Measurements from ENCODE around the gene BPTF. TPM values are rescaled to one million over a fixed set of nuclear protein-coding genes. Genes with fewer than 3 reads are reported as not detected.
"Not testable (repeated sequence)": the region's sequence is repeated elsewhere in the genome, so short reads cannot be mapped to it uniquely, and the experiment has no call there.

BPTF gene
- total RNA-seq, 2 experiments from 2014 or later: 98.1 to 114 TPM

- no peak overlapping the region for H3K27ac Mint-ChIP-seq
- no peaks in the 10 kb centered on the region for H3K36me3 Mint-ChIP-seq (ENCODE audit: low read depth)
- peaks cover 23% of the 10 kb centered on the region for H3K27me3 Mint-ChIP-seq
- POLR2A ChIA-PET: no interaction called here
- CTCF ChIA-PET: no interaction called here
- no peaks in the 10 kb centered on the region for H3K9me3 Mint-ChIP-seq
- H3K4me1 Mint-ChIP-seq: peaks cover 32% of the 10 kb centered on the region
- H3K4me3 Mint-ChIP-seq: peak overlapping the region; percentile 72
- no peak for DNase-seq
Observed at GRCh38 chr17:67995570-67996263, 170.4 kb downstream of the BPTF start.

GRCh38 chr17:67996301-67997171 is 171.2 kb downstream of the BPTF start, which contains the start of gene C17orf58:
TSS of gene C17orf58 (minus strand) at chr17:67996469. CDS start at chr17:67996198, 271 bp downstream.
- POLR2A ChIA-PET; H3K27ac Mint-ChIP-seq; H3K36me3 Mint-ChIP-seq (ENCODE audit: low read depth); DNase-seq; H3K9me3 Mint-ChIP-seq: not testable (repeated sequence)
- CTCF ChIA-PET: interaction anchor here (0.6 kb wide), 1 partner anchor 489 kb away, joined by 4 read pairs; no protein-coding TSS in a partner anchor
- peak within 1 kb of the TSS; percentile 72 for H3K4me3 Mint-ChIP-seq
- H3K4me1 Mint-ChIP-seq: peaks cover 32% of the 10 kb centered on the region
- peaks cover 23% of the 10 kb centered on the region for H3K27me3 Mint-ChIP-seq

- POLR2A ChIA-PET: no interaction called here
Observed at GRCh38 chr17:67998466-67998865, 173.2 kb downstream of the BPTF start.

GRCh38 chr17:67999291-67999911 is 174.1 kb downstream of the BPTF start:
- H3K4me3 Mint-ChIP-seq: no peak overlapping the region
- CTCF ChIA-PET: no interaction called here
- H3K27ac Mint-ChIP-seq: no peak overlapping the region
- H3K9me3 Mint-ChIP-seq: no peaks in the 10 kb centered on the region
- POLR2A ChIA-PET: no interaction called here
- peaks cover 19% of the 10 kb centered on the region for H3K4me1 Mint-ChIP-seq
- peaks cover 23% of the 10 kb centered on the region for H3K27me3 Mint-ChIP-seq
- H3K36me3 Mint-ChIP-seq (ENCODE audit: low read depth): no peaks in the 10 kb centered on the region
- DNase-seq: no peak

More at GRCh38 chr17:67998466-67998865, 173.2 kb downstream of the BPTF start:
- Mint-ChIP-seq H3K4me3 (no peak overlapping the region), H3K4me1 (peaks cover 24% of the 10 kb centered on the region), H3K9me3 (no peaks in the 10 kb centered on the region), H3K27me3 (peaks cover 23% of the 10 kb centered on the region), H3K27ac (no peak overlapping the region), H3K36me3 (ENCODE audit: low read depth) (no peaks in the 10 kb centered on the region)
- no peak for DNase-seq
- CTCF ChIA-PET: interaction anchor here (0.5 kb wide), 1 partner anchor 47 kb away, joined by 4 read pairs; no protein-coding TSS in a partner anchor

- H3K27me3 Mint-ChIP-seq: peaks cover under 1% of the 10 kb centered on the region
- no peak overlapping the region for H3K27ac Mint-ChIP-seq
- H3K9me3 Mint-ChIP-seq: no peaks in the 10 kb centered on the region
- CTCF ChIA-PET: no interaction called here
- H3K4me3 Mint-ChIP-seq: no peak overlapping the region
- DNase-seq: no peak
- H3K4me1 Mint-ChIP-seq: no peaks in the 10 kb centered on the region
- H3K36me3 Mint-ChIP-seq (ENCODE audit: low read depth): no peaks in the 10 kb centered on the region
- POLR2A ChIA-PET: no interaction called here
Observed at GRCh38 chr17:68004201-68004600, 178.9 kb downstream of the BPTF start.

GRCh38 chr17:68006797-68007196 is 181.5 kb downstream of the BPTF start:
- ChIA-PET POLR2A (no interaction called here), CTCF (interaction anchor here (1.3 to 4.2 kb wide), 2 partner anchors 10 to 13 kb away, joined by 3 to 18 read pairs; no protein-coding TSS in a partner anchor)
- Mint-ChIP-seq H3K27ac (no peak overlapping the region), H3K27me3 (no peaks in the 10 kb centered on the region), H3K4me3 (no peak overlapping the region), H3K4me1 (peaks cover 6% of the 10 kb centered on the region), H3K36me3 (ENCODE audit: low read depth) (no peaks in the 10 kb centered on the region), H3K9me3 (no peaks in the 10 kb centered on the region)
- DNase-seq: no peak

- H3K4me1 Mint-ChIP-seq: peaks cover 6% of the 10 kb centered on the region
- no peaks in the 10 kb centered on the region for H3K9me3 Mint-ChIP-seq
- ChIA-PET POLR2A (no interaction called here), CTCF (interaction anchor here (1.1 kb wide), 2 partner anchors 8 to 39 kb away, joined by 3 to 4 read pairs; no protein-coding TSS in a partner anchor)
- no peaks in the 10 kb centered on the region for H3K36me3 Mint-ChIP-seq (ENCODE audit: low read depth)
- DNase-seq: peak; percentile 64
- no peak overlapping the region for H3K27ac Mint-ChIP-seq
- peaks cover 5% of the 10 kb centered on the region for H3K27me3 Mint-ChIP-seq
- peak overlapping the region; percentile 51 for H3K4me3 Mint-ChIP-seq
Observed at GRCh38 chr17:68011199-68011665, 185.9 kb downstream of the BPTF start.

- Mint-ChIP-seq H3K9me3 (no peaks in the 10 kb centered on the region), H3K4me1 (peaks cover 6% of the 10 kb centered on the region), H3K27me3 (peaks cover 7% of the 10 kb centered on the region), H3K36me3 (ENCODE audit: low read depth) (no peaks in the 10 kb centered on the region), H3K27ac (no peak overlapping the region), H3K4me3 (no peak overlapping the region)
- DNase-seq: no peak
- CTCF ChIA-PET: no interaction called here
- POLR2A ChIA-PET: no interaction called here
Observed at GRCh38 chr17:68013385-68013784, 188.1 kb downstream of the BPTF start.

GRCh38 chr17:68015081-68015723 is 189.9 kb downstream of the BPTF start:
- Mint-ChIP-seq H3K36me3 (ENCODE audit: low read depth) (peaks cover 2% of the 10 kb centered on the region), H3K4me1 (peaks cover 14% of the 10 kb centered on the region), H3K27ac (no peak overlapping the region), H3K9me3 (no peaks in the 10 kb centered on the region), H3K4me3 (no peak overlapping the region), H3K27me3 (peaks cover 7% of the 10 kb centered on the region)
- ChIA-PET POLR2A (no interaction called here), CTCF (no interaction called here)
- no peak for DNase-seq

- H3K27me3 Mint-ChIP-seq: peaks cover 7% of the 10 kb centered on the region
- DNase-seq: no peak
- peaks cover 2% of the 10 kb centered on the region for H3K36me3 Mint-ChIP-seq (ENCODE audit: low read depth)
- H3K4me3 Mint-ChIP-seq: no peak overlapping the region
- ChIA-PET CTCF (interaction anchor here (0.6 to 1.1 kb wide), 2 partner anchors 11 to 45 kb away, joined by 3 read pairs; no protein-coding TSS in a partner anchor), POLR2A (no interaction called here)
- no peaks in the 10 kb centered on the region for H3K9me3 Mint-ChIP-seq
- peaks cover 14% of the 10 kb centered on the region for H3K4me1 Mint-ChIP-seq
- no peak overlapping the region for H3K27ac Mint-ChIP-seq
Observed at GRCh38 chr17:68016838-68017237, 191.5 kb downstream of the BPTF start.

- POLR2A ChIA-PET: not testable (repeated sequence)
Observed at GRCh38 chr17:68018493-68018892, 193.2 kb downstream of the BPTF start.

GRCh38 chr17:68019336-68019674 is 194.0 kb downstream of the BPTF start:
- Mint-ChIP-seq H3K27ac (peak overlapping the region; percentile 94), H3K4me1 (peaks cover 14% of the 10 kb centered on the region), H3K4me3 (peak overlapping the region; percentile 81), H3K27me3 (peaks cover 9% of the 10 kb centered on the region), H3K9me3 (peaks cover 2% of the 10 kb centered on the region), H3K36me3 (ENCODE audit: low read depth) (peaks cover 2% of the 10 kb centered on the region)
- CTCF ChIA-PET: interaction anchor here (0.5 to 1.8 kb wide), 8 partner anchors 8 to 536 kb away, joined by 3 to 18 read pairs (median 4); partner anchors contain the start of gene KPNA2
- POLR2A ChIA-PET: interaction anchor here (1.1 kb wide), 1 partner anchor 16 kb away, joined by 3 read pairs; the partner anchor contains the start of gene KPNA2
- DNase-seq: no peak

More at GRCh38 chr17:68018493-68018892, 193.2 kb downstream of the BPTF start:
- H3K9me3 Mint-ChIP-seq; H3K27me3 Mint-ChIP-seq; H3K36me3 Mint-ChIP-seq (ENCODE audit: low read depth); CTCF ChIA-PET; DNase-seq; H3K27ac Mint-ChIP-seq; H3K4me3 Mint-ChIP-seq: not testable (repeated sequence)
- peaks cover 14% of the 10 kb centered on the region for H3K4me1 Mint-ChIP-seq
